GM12878 (cell line): ENCODE measurements around the gene DCTN5. TPM values are rescaled to one million over a fixed set of nuclear protein-coding genes. Genes with fewer than 3 reads are reported as not detected.

Experiments
- ATAC-seq: fragments of 200-7000 bp; cut with Tn5 transposase; 3 replicates; pipeline ENCODE4 v1.9.1; 2020; ENCODE audit warnings: mild to moderate bottlenecking, moderate library complexity
- BruUV-seq: library from RNA; stranded (reverse); fragments of 400-500 nt; replicated peaks from 2 replicates; lab custom pipeline; 2021; lab: Mats Ljungman, UMichigan
- CTCF ChIA-PET: fragments of 300-600 bp; sonication (Branson Sonifier 250); formaldehyde crosslinking; extraction: SDS; loops from one replicate; lab custom pipeline; 2021; ENCODE audit warnings: inconsistent platforms; lab: Yijun Ruan, JAX
- POLR2A ChIA-PET: fragments of 350-600 bp; formaldehyde crosslinking; extraction: SDS; loops from one replicate; lab custom pipeline; 2021; ENCODE audit warnings: inconsistent platforms; lab: Charles Lee
- RAD21 ChIA-PET: fragments of 300-600 bp; sonication (Branson Sonifier 250); formaldehyde crosslinking; loops from one replicate; lab custom pipeline; 2023; ENCODE audit warnings: antibody characterized with exemption; ENCODE audit not compliant: unreplicated experiment; lab: Charles Lee
- SMC1A ChIA-PET: fragments of 300-600 bp; sonication (Branson Sonifier 250); formaldehyde crosslinking; loops from one replicate; lab custom pipeline; 2023; ENCODE audit not compliant: unreplicated experiment, uncharacterized antibody; lab: Charles Lee
- DNase-seq: peaks from one replicate; pipeline ENCODE4 v3.0.0-alpha.2; 2011; ENCODE audit warnings: low read depth, low spot score
- FAIRE-seq: peaks from 3 replicates; lab custom pipeline; 2011; peaks lifted over from hg19 to GRCh38; lab: Jason Lieb, UNC
- H2AFZ ChIP-seq: 2 replicates; pipeline ENCODE4 v1.6.0; 2011; ENCODE audit warnings: low read depth, low read length, control low read depth; ENCODE audit not compliant: control insufficient read depth
- H3K27ac ChIP-seq: 2 replicates; pipeline ENCODE4 v1.5.1; 2011; ENCODE audit warnings: control low read depth; ENCODE audit not compliant: control insufficient read depth, insufficient read depth
- H3K27me3 ChIP-seq, 2 experiments: replicated peaks in 1 of 2; 2 replicates each; pipeline versions ENCODE4 v1.6.0 to v1.6.1; 2011; ENCODE audit warnings: low read length in 1 of 2; ENCODE audit not compliant: control insufficient read depth in 2 of 2, insufficient read depth in 2 of 2
- H3K36me3 ChIP-seq, 2 experiments: 2 replicates each; pipeline ENCODE4 v1.5.1; 2011; ENCODE audit warnings: low read length in 1 of 2; ENCODE audit not compliant: control insufficient read depth in 2 of 2, insufficient read depth in 2 of 2
- H3K4me1 ChIP-seq: 2 replicates; pipeline ENCODE4 v1.6.1; 2011; ENCODE audit warnings: mild to moderate bottlenecking, low read length, moderate library complexity, mixed read lengths; ENCODE audit not compliant: control insufficient read depth, insufficient read depth
- H3K4me2 ChIP-seq: 2 replicates; pipeline ENCODE4 v1.6.0; 2011; ENCODE audit warnings: control low read depth; ENCODE audit not compliant: control insufficient read depth, insufficient read depth
- H3K4me3 ChIP-seq: fragments of 200-600 bp; sonication (generic); 2 replicates; pipeline ENCODE4 v1.5.1; 2016
- H3K79me2 ChIP-seq: 2 replicates; pipeline ENCODE4 v1.6.0; 2011; ENCODE audit warnings: low read length; ENCODE audit not compliant: control insufficient read depth, insufficient read depth
- H3K9ac ChIP-seq: 2 replicates; pipeline ENCODE4 v1.8.0; 2011; ENCODE audit warnings: low read length, control low read depth, mixed read lengths; ENCODE audit not compliant: control insufficient read depth, insufficient read depth
- H3K9me3 ChIP-seq: replicated peaks from 3 replicates; pipeline ENCODE4 v1.5.1; 2011; ENCODE audit warnings: mild to moderate bottlenecking, low read length; ENCODE audit not compliant: control insufficient read depth, insufficient read depth
- H4K20me1 ChIP-seq: 2 replicates; pipeline ENCODE4 v1.6.0; 2011; ENCODE audit not compliant: control insufficient read depth, insufficient read depth
- WRNIP1 ChIP-seq: IDR thresholded peaks from 2 replicates; pipeline ENCODE4 v1.6.1; 2011; ENCODE audit warnings: low read depth, low read length, improper control_type of control experiment, borderline replicate concordance
- ZSCAN29 ChIP-seq: fragments of 450-650 bp; IDR thresholded peaks from 2 replicates; pipeline ENCODE4 v1.6.1; 2017; ENCODE audit warnings: mild to moderate bottlenecking, moderate library complexity
- WGBS: methylation state at CpG from one replicate; pipeline ENCODE4 v1.1.6; 2016; ENCODE audit warnings: low lambda C conversion rate; ENCODE audit not compliant: insufficient replicate concordance, insufficient coverage; ENCODE audit errors: missing lambda C conversion rate; 5-methylcytosine and 5-hydroxymethylcytosine counted together
- in situ Hi-C: fragments of 300-500 bp; cut with MboI; formaldehyde crosslinking; loops from 9 replicates; pipeline ENCODE4 v1.14.3; 2018; ENCODE audit warnings: mixed read lengths
- intact Hi-C: fragments of 100-400 bp; cut with micrococcal nuclease; formaldehyde crosslinking; loops from one replicate; pipeline ENCODE4 v1.14.2; 2022; ENCODE audit not compliant: unreplicated experiment
- polyA plus RNA-seq, 11 experiments: library from polyadenylated mRNA; depleted of rRNA in 4 of 11; unstranded in 6 of 11; stranded (reverse) in 5 of 11; fragments of >200 nt; fragmentation: Nextera tagmentation in 4 of 11; fragmentation: Illumina TruSeq in 1 of 11; extraction: Ambion mirVana in 4 of 11; extraction: Trizol in 1 of 11; gene quantifications; 1 replicate in 1 of 11; 2 replicates in 10 of 11; pipeline versions ENCODE4 v1.2.1 to v1.2.3, GENCODE V29; 2011 to 2016; ENCODE audit warnings: inconsistent platforms in 2 of 11, missing spikeins in 2 of 11, low read depth in 1 of 11
- total RNA-seq, 4 experiments: library from RNA; depleted of rRNA in 3 of 4; stranded (reverse); fragments of >200 nt in 3 of 4; fragmentation: Illumina TruSeq in 1 of 4; extraction: Trizol in 1 of 4; gene quantifications; 2 replicates each; pipeline versions ENCODE4 v1.2.1 to v1.2.3, GENCODE V29; 2013 to 2021
- TF ChIP-seq, protein P1 (sequence below), 3 experiments: IDR thresholded peaks in 2 of 3; conservative IDR thresholded peaks in 1 of 3; 2 replicates each; pipeline ENCODE4 v1.5.1; 2011; ENCODE audit warnings: low read depth in 3 of 3, low read length in 3 of 3, mild to moderate bottlenecking in 3 of 3, control low read depth in 2 of 3, moderate library complexity in 2 of 3, inconsistent platforms in 1 of 3, mixed read lengths in 1 of 3; ENCODE audit not compliant: control insufficient read depth in 2 of 3, insufficient read depth in 1 of 3; ENCODE audit errors: extremely low read depth in 1 of 3

DCTN5 gene
- total and polyA plus RNA-seq, 10 of the 15 experiments (the other 5 are each of a cell fraction or from before 2014, with no cell fraction given), result 49.1 to 153 (median 81.4) TPM

- Histone ChIP-seq H3K4me3 (no peak overlapping the region), H3K36me3 (no peaks in the 10 kb centered on the region), H4K20me1 (no peaks in the 10 kb centered on the region), H2AFZ (no peak overlapping the region), H3K9me3 (peaks cover 4% of the 10 kb centered on the region; the same call in 1 of the 3 replicates), H3K27ac (no peak overlapping the region), H3K9ac (no peak overlapping the region), H3K27me3 (no peaks in the 10 kb centered on the region), H3K4me2 (no peak overlapping the region), H3K4me1 (peaks cover 7% of the 10 kb centered on the region; the same call in 1 of the 2 replicates), H3K79me2 (no peaks in the 10 kb centered on the region)
- no TSS peak for BruUV-seq
- SMC1A ChIA-PET, result no interaction called here
- DNase-seq (no peak), ATAC-seq (no peak), FAIRE-seq (no peak)
- intact Hi-C loops (no loop called here), in situ Hi-C loops (no loop called here)
- POLR2A ChIA-PET, result no interaction called here
- RAD21 ChIA-PET, result no interaction called here
- CTCF ChIA-PET, result no interaction called here
- TF ChIP-seq, protein P1, sequence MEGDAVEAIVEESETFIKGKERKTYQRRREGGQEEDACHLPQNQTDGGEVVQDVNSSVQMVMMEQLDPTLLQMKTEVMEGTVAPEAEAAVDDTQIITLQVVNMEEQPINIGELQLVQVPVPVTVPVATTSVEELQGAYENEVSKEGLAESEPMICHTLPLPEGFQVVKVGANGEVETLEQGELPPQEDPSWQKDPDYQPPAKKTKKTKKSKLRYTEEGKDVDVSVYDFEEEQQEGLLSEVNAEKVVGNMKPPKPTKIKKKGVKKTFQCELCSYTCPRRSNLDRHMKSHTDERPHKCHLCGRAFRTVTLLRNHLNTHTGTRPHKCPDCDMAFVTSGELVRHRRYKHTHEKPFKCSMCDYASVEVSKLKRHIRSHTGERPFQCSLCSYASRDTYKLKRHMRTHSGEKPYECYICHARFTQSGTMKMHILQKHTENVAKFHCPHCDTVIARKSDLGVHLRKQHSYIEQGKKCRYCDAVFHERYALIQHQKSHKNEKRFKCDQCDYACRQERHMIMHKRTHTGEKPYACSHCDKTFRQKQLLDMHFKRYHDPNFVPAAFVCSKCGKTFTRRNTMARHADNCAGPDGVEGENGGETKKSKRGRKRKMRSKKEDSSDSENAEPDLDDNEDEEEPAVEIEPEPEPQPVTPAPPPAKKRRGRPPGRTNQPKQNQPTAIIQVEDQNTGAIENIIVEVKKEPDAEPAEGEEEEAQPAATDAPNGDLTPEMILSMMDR (IDR thresholded peaks at IDR 0.05 in 2 of 3, conservative IDR thresholded peaks at IDR 0.05 in 1 of 3; ENCODE audit: control insufficient read depth in 2 of 3, extremely low read depth in 1 of 3, insufficient read depth in 1 of 3, low read depth in 3 of 3, low read length in 3 of 3), result no peak
- TF ChIP-seq ZSCAN29, result no peak
- whole genome bisulfite sequencing, result 0% methylated on average over 2 of the region's 2 CpGs
Measured at GRCh38 chr16:23702951-23703350, 61.7 kb downstream of the DCTN5 start.

DNA sequence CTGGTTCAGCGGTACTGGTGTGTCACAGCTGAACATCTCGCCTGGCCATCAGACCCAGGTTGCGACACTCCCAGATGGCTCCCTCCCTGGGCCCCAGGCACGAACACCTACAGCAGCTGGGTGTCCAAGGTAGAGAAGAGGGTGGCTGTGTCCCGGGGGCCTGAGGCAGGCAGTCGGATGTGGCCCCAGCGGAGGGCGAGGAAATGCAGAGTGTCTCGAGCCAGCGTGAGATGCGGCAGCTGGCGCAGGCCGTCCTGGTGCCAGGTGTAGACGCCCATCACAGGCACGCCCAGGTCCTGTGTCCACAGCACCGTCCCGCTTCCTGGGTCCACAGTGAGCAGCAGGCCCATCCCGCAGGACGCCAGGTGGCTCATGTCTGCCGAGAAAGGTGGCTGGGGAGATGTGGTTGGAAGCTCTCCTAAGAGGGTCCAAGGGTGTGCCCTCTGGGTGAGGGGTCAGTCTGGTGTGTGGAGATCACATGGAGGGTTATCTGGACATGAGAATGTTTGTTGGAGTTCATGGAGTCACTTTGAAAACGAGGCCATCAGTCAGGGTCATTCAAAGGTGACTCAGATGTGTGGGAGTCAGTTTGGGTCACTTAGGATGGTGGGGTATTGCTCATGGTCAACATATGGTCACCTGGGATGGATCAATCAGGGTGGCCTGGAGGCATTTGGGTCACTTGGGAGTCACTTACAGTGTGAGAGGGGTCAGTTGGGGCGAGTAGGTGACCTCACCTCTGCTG lies 63.7 kb downstream of the DCTN5 start:
- ChIA-PET POLR2A (interaction anchor here (0.5 kb wide), 1 partner anchor 75 kb away, joined by 5 read pairs; no protein-coding TSS in a partner anchor), RAD21 (no interaction called here), CTCF (no interaction called here), SMC1A (no interaction called here)
- H3K9me3 ChIP-seq, result peaks cover 12% of the 10 kb centered on the region; the same call in 2 of the 3 replicates
- ATAC-seq (no peak), DNase-seq (no peak), FAIRE-seq (no peak)
- no peaks in the 10 kb centered on the region for H4K20me1 ChIP-seq
- BruUV-seq, result no TSS peak
- H3K79me2 ChIP-seq, result no peaks in the 10 kb centered on the region
- TF ChIP-seq WRNIP1, result no peak
- H3K9ac ChIP-seq, result no peak overlapping the region
- in situ Hi-C loops, result no loop called here
- intact Hi-C loops, result no loop called here
- H3K27me3 ChIP-seq, result no peaks in the 10 kb centered on the region
- no peaks in the 10 kb centered on the region for H3K36me3 ChIP-seq
- no peak overlapping the region for H3K4me3 ChIP-seq
- H2AFZ ChIP-seq, result no peak overlapping the region
- H3K4me1 ChIP-seq, result no peaks in the 10 kb centered on the region
- no peak overlapping the region for H3K4me2 ChIP-seq
- no peak overlapping the region for H3K27ac ChIP-seq
- 72% methylated on average over 22 of the region's 22 CpGs for WGBS
